CD4-positive, alpha-beta memory T cell (primary cell): ENCODE measurements around the gene KLRC3. TPM values are rescaled to one million over a fixed set of nuclear protein-coding genes. Genes with fewer than 3 reads are reported as not detected.
A peak's percentile ranks its signal among the peaks of the same experiment; 100 is the strongest.
"Not testable (repeated sequence)": the region's sequence is repeated elsewhere in the genome, so short reads cannot be mapped to it uniquely, and the experiment has no call there.

Source experiments
- CTCF ChIA-PET: fragments of 350-600 bp; sonication (Branson Sonifier 250); formaldehyde crosslinking; loops from one replicate; lab custom pipeline; 2021; ENCODE audit warnings: inconsistent platforms; ENCODE audit not compliant: partially characterized antibody; lab: Charles Lee
- POLR2A ChIA-PET: fragments of 350-600 bp; sonication (Branson Sonifier 250); formaldehyde crosslinking; loops from one replicate; lab custom pipeline; 2021; ENCODE audit not compliant: partially characterized antibody; lab: Charles Lee
- DNase-seq, 5 donors: peaks; one replicate each; pipeline versions ENCODE4 v3.0.0 to v3.0.0-alpha.2; 2020 to 2022; ENCODE audit warnings: mixed read lengths in 1 of 5
- H3K27ac ChIP-seq: one replicate; pipeline ENCODE4 v1.7.0; 2013; ENCODE audit warnings: low read depth, low read length
- H3K27me3 ChIP-seq: 2 replicates; pipeline ENCODE4 v1.7.0; 2013; ENCODE audit warnings: mild to moderate bottlenecking, low read length, moderate library complexity; ENCODE audit not compliant: insufficient read depth
- H3K36me3 ChIP-seq: 2 replicates; pipeline ENCODE4 v1.7.0; 2013; ENCODE audit warnings: mild to moderate bottlenecking, low read length, moderate library complexity; ENCODE audit not compliant: insufficient read depth
- H3K4me1 ChIP-seq: 2 replicates; pipeline ENCODE4 v1.7.0; 2013; ENCODE audit warnings: mild to moderate bottlenecking, low read length, moderate library complexity; ENCODE audit not compliant: insufficient read depth
- H3K4me3 ChIP-seq, 2 donors: one replicate each; pipeline ENCODE4 v1.7.0; 2013; ENCODE audit warnings: low read length in 2 of 2, mild to moderate bottlenecking in 1 of 2
- H3K9me3 ChIP-seq, 2 donors: one replicate each; pipeline ENCODE4 v1.7.0; 2013; ENCODE audit warnings: low read length in 2 of 2, control low read depth in 1 of 2; ENCODE audit not compliant: control insufficient read depth in 1 of 2
- H3K27ac Mint-ChIP-seq, 7 donors: one replicate each; pipeline ENCODE4 v1.8.0; 2020 to 2021; ENCODE audit warnings: mixed read lengths in 7 of 7, mild to moderate bottlenecking in 6 of 7, inconsistent platforms in 3 of 7, moderate library complexity in 3 of 7
- H3K27me3 Mint-ChIP-seq, 2 donors: one replicate each; pipeline ENCODE4 v1.8.0; 2020 to 2021; ENCODE audit warnings: mixed read lengths in 2 of 2
- H3K36me3 Mint-ChIP-seq, 2 donors: one replicate each; pipeline ENCODE4 v1.8.0; 2020 to 2021; ENCODE audit warnings: mixed read lengths in 2 of 2, inconsistent platforms in 1 of 2, mild to moderate bottlenecking in 1 of 2
- H3K4me1 Mint-ChIP-seq, 4 donors: one replicate each; pipeline ENCODE4 v1.8.0; 2020 to 2021; ENCODE audit warnings: mixed read lengths in 4 of 4, mild to moderate bottlenecking in 1 of 4
- H3K4me3 Mint-ChIP-seq, 8 donors: one replicate each; pipeline ENCODE4 v1.8.0; 2020 to 2021; ENCODE audit warnings: mixed read lengths in 8 of 8, mild to moderate bottlenecking in 7 of 8, moderate library complexity in 6 of 8, inconsistent platforms in 3 of 8
- H3K9me3 Mint-ChIP-seq, 8 donors: one replicate each; pipeline ENCODE4 v1.8.0; 2020 to 2021; ENCODE audit warnings: mixed read lengths in 8 of 8, mild to moderate bottlenecking in 5 of 8, inconsistent platforms in 3 of 8, moderate library complexity in 1 of 8
- intact Hi-C: fragments of 100-400 bp; cut with micrococcal nuclease; formaldehyde crosslinking; loops from one replicate; pipeline ENCODE4 v1.15.1; 2023
- polyA plus RNA-seq, 2 donors: library from polyadenylated mRNA; unstranded; fragments of 300-500 nt; fragmentation: Illumina TruSeq; gene quantifications; one replicate each; pipeline ENCODE4 v1.2.3, GENCODE V29; 2021
- total RNA-seq, 2 experiments: library from RNA; stranded (reverse); gene quantifications; one replicate each; pipeline ENCODE4 v1.2.3, GENCODE V29; 2021

KLRC3 gene
- total and polyA plus RNA-seq, 4 experiments from 2014 or later: not detected

GRCh38 chr12:10448236-10448635, 27.8 kb upstream of the KLRC3 start:
- Histone ChIP-seq H3K4me1 (no peaks in the 10 kb centered on the region), H3K27ac (no peak overlapping the region), H3K4me3 (no peak overlapping the region), H3K36me3 (no peaks in the 10 kb centered on the region), H3K27me3 (no peaks in the 10 kb centered on the region), H3K9me3 (no peaks in the 10 kb centered on the region)
- ChIA-PET POLR2A (no interaction called here), CTCF (no interaction called here)
- H3K27ac Mint-ChIP-seq: peak overlapping the region in 1 of 7 donors; percentile 1
- peaks cover 0 to 4% of the 10 kb centered on the region in 2 donors for H3K27me3 Mint-ChIP-seq
- intact Hi-C loops: no loop called here
- no peaks in the 10 kb centered on the region for H3K36me3 Mint-ChIP-seq
- no peaks in the 10 kb centered on the region for H3K9me3 Mint-ChIP-seq
- H3K4me1 Mint-ChIP-seq: no peaks in the 10 kb centered on the region
- no peak for DNase-seq
- H3K4me3 Mint-ChIP-seq: no peak overlapping the region

- H3K36me3 Mint-ChIP-seq, H3K4me1 ChIP-seq, H3K27ac ChIP-seq, H3K4me1 Mint-ChIP-seq, H3K4me3 Mint-ChIP-seq, H3K27ac Mint-ChIP-seq, H3K27me3 Mint-ChIP-seq, POLR2A ChIA-PET, H3K4me3 ChIP-seq, H3K36me3 ChIP-seq, H3K9me3 ChIP-seq, intact Hi-C loops, H3K27me3 ChIP-seq, H3K9me3 Mint-ChIP-seq, CTCF ChIA-PET, DNase-seq: not testable (repeated sequence)
Measured at GRCh38 chr12:10446052-10446451, 25.7 kb upstream of the KLRC3 start.

GRCh38 chr12:10441144-10441543, 20.7 kb upstream of the KLRC3 start:
- CTCF ChIA-PET, H3K27ac Mint-ChIP-seq: not testable (repeated sequence)

GRCh38 chr12:10439608-10440274, 19.3 kb upstream of the KLRC3 start:
- intact Hi-C loops, H3K36me3 ChIP-seq, H3K4me1 ChIP-seq, CTCF ChIA-PET, H3K27me3 Mint-ChIP-seq, H3K27me3 ChIP-seq, H3K9me3 Mint-ChIP-seq, POLR2A ChIA-PET, H3K27ac Mint-ChIP-seq, DNase-seq, H3K9me3 ChIP-seq, H3K4me1 Mint-ChIP-seq, H3K4me3 Mint-ChIP-seq, H3K27ac ChIP-seq, H3K4me3 ChIP-seq, H3K36me3 Mint-ChIP-seq: not testable (repeated sequence)

More at GRCh38 chr12:10441144-10441543, 20.7 kb upstream of the KLRC3 start:
- H3K4me1 ChIP-seq, H3K36me3 ChIP-seq, intact Hi-C loops, DNase-seq, H3K27me3 Mint-ChIP-seq, H3K27me3 ChIP-seq, H3K9me3 ChIP-seq, H3K4me1 Mint-ChIP-seq, H3K9me3 Mint-ChIP-seq, H3K4me3 ChIP-seq, POLR2A ChIA-PET, H3K4me3 Mint-ChIP-seq, H3K27ac ChIP-seq, H3K36me3 Mint-ChIP-seq: not testable (repeated sequence)

GRCh38 chr12:10437601-10438000, 17.2 kb upstream of the KLRC3 start:
- H3K27me3 ChIP-seq, H3K27me3 Mint-ChIP-seq, H3K9me3 Mint-ChIP-seq, POLR2A ChIA-PET, H3K4me1 Mint-ChIP-seq, H3K27ac Mint-ChIP-seq, H3K4me3 Mint-ChIP-seq, H3K36me3 ChIP-seq, intact Hi-C loops, DNase-seq, H3K4me1 ChIP-seq, H3K27ac ChIP-seq, H3K36me3 Mint-ChIP-seq, H3K4me3 ChIP-seq, CTCF ChIA-PET, H3K9me3 ChIP-seq: not testable (repeated sequence)

GRCh38 chr12:10435816-10436215, 15.4 kb upstream of the KLRC3 start, which contains the start of gene KLRC2:
Gene KLRC2, minus strand, starts transcription at chr12:10436010. Its CDS starts 24 bp downstream, at chr12:10435986.
- H3K27ac Mint-ChIP-seq, H3K4me3 ChIP-seq, DNase-seq, H3K9me3 ChIP-seq, H3K27me3 ChIP-seq, H3K4me1 Mint-ChIP-seq, H3K4me3 Mint-ChIP-seq, POLR2A ChIA-PET, H3K27me3 Mint-ChIP-seq, CTCF ChIA-PET, H3K4me1 ChIP-seq, H3K9me3 Mint-ChIP-seq, H3K36me3 Mint-ChIP-seq, H3K27ac ChIP-seq, H3K36me3 ChIP-seq, intact Hi-C loops: not testable (repeated sequence)

- H3K4me3 Mint-ChIP-seq, H3K4me3 ChIP-seq, H3K27ac Mint-ChIP-seq, H3K9me3 ChIP-seq, intact Hi-C loops, H3K36me3 ChIP-seq, H3K36me3 Mint-ChIP-seq, DNase-seq, H3K4me1 Mint-ChIP-seq, H3K27me3 ChIP-seq, POLR2A ChIA-PET, H3K27ac ChIP-seq, H3K9me3 Mint-ChIP-seq, H3K27me3 Mint-ChIP-seq, CTCF ChIA-PET, H3K4me1 ChIP-seq: not testable (repeated sequence)
Measured at GRCh38 chr12:10430623-10431022, 10.2 kb upstream of the KLRC3 start.

- intact Hi-C loops, DNase-seq, H3K36me3 Mint-ChIP-seq: not testable (repeated sequence)
Measured at GRCh38 chr12:10425938-10426337, 5.5 kb upstream of the KLRC3 start.

More at GRCh38 chr12:10425938-10426337, 5.5 kb upstream of the KLRC3 start:
- H3K27me3 Mint-ChIP-seq, H3K4me1 ChIP-seq, H3K27ac Mint-ChIP-seq, H3K27me3 ChIP-seq, H3K27ac ChIP-seq, H3K4me3 ChIP-seq, H3K9me3 Mint-ChIP-seq, H3K9me3 ChIP-seq, H3K4me3 Mint-ChIP-seq, POLR2A ChIA-PET, CTCF ChIA-PET, H3K36me3 ChIP-seq, H3K4me1 Mint-ChIP-seq: not testable (repeated sequence)
